Prostate gland (tissue), 2 donors: ENCODE results near the gene RSRC1. TPM values are rescaled to one million over a fixed set of nuclear protein-coding genes. Genes with fewer than 3 reads are reported as not detected.

Experiments used
- DNase-seq: peaks from one replicate; pipeline ENCODE4 v3.0.0-alpha.2; 2019; ENCODE audit warnings: low spot score
- H3K27ac ChIP-seq, 2 donors: fragments of 200-600 bp; sonication (generic); 2 replicates each; pipeline ENCODE4 v1.5.1; 2017 to 2019
- H3K27me3 ChIP-seq: fragments of 200-600 bp; sonication (generic); replicated peaks from 2 replicates; pipeline ENCODE4 v1.5.1; 2019; ENCODE audit not compliant: insufficient read depth
- H3K36me3 ChIP-seq, 2 donors: fragments of 200-600 bp; sonication (generic); 1 replicate in 1 of 2; 2 replicates in 1 of 2; pipeline versions ENCODE4 v1.5.1 to v1.8.1; 2017 to 2019
- H3K4me1 ChIP-seq: fragments of 200-600 bp; sonication (generic); replicated peaks from 2 replicates; pipeline ENCODE4 v1.5.1; 2019
- H3K4me3 ChIP-seq, 2 donors: fragments of 200-600 bp; sonication (generic); 2 replicates each; pipeline ENCODE4 v1.5.1; 2017 to 2019
- H3K9me3 ChIP-seq: fragments of 200-600 bp; sonication (generic); 2 replicates; pipeline ENCODE4 v1.5.1; 2017
- CTCF ChIP-seq, 4 experiments: fragments of 200-600 bp in 2 of 4; fragments of 450-650 bp in 2 of 4; sonication (generic) in 2 of 4; IDR thresholded peaks; 1 replicate in 3 of 4; 2 replicates in 1 of 4; pipeline ENCODE4 v1.5.1; 2016 to 2019; ENCODE audit warnings: antibody characterized with exemption in 4 of 4, mild to moderate bottlenecking in 2 of 4, moderate library complexity in 2 of 4
- POLR2A ChIP-seq: fragments of 450-650 bp; IDR thresholded peaks from one replicate; pipeline ENCODE4 v1.6.1; 2016; ENCODE audit warnings: antibody characterized with exemption, mild to moderate bottlenecking
- POLR2AphosphoS5 ChIP-seq: sonication (generic); formaldehyde crosslinking; IDR thresholded peaks from one replicate; pipeline ENCODE4 v1.6.1; 2017; ENCODE audit warnings: antibody characterized with exemption
- WGBS: methylation state at CpG from one replicate; pipeline ENCODE4 v1.1.5; 2018; 5-methylcytosine and 5-hydroxymethylcytosine counted together
- intact Hi-C: fragments of 100-400 bp; cut with DNase I; formaldehyde crosslinking; loops from one replicate; pipeline ENCODE4 v1.14.2; 2022
- total RNA-seq, 2 donors: library from RNA; depleted of rRNA; stranded (reverse); fragments of >200 nt; gene quantifications; one replicate each; pipeline ENCODE4 v1.1.0, GENCODE V29; 2016

The RSRC1 gene
- total RNA-seq, 2 donors from 2014 or later, result 36.5 to 50.7 TPM

DNA sequence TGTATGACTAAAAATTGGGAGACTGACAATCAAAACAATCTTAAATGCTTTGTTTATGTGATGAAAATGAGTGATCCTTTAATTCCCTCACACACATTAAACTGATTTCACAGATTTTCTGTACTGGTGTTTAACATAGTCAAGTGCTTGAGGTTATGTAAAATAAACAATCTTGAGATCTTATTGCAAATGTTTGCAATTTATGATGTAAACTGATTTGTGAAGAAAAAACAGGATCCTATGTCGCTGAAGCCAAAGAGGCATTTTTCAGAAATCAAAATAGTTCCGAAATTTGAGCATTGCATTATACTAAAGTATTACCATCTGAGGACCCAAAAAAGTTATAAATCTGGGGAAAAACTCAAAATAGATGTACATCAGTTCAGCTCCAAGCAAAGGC is 16.4 kb upstream of the RSRC1 start:
- 77% methylated on average over 2 of the region's 2 CpGs for WGBS
- TF ChIP-seq CTCF (IDR thresholded peaks at IDR 0.05), result no peak
- no peak for TF ChIP-seq POLR2AphosphoS5
- TF ChIP-seq POLR2A, result no peak
- no peaks in the 10 kb centered on the region for H3K9me3 ChIP-seq
- H3K36me3 ChIP-seq, result no peaks in the 10 kb centered on the region
- no peaks in the 10 kb centered on the region for H3K4me1 ChIP-seq
- intact Hi-C loops, result no loop called here
- no peak overlapping the region for H3K27ac ChIP-seq
- no peak for DNase-seq
- no peak overlapping the region for H3K4me3 ChIP-seq
- peaks cover 28% of the 10 kb centered on the region for H3K27me3 ChIP-seq

DNA sequence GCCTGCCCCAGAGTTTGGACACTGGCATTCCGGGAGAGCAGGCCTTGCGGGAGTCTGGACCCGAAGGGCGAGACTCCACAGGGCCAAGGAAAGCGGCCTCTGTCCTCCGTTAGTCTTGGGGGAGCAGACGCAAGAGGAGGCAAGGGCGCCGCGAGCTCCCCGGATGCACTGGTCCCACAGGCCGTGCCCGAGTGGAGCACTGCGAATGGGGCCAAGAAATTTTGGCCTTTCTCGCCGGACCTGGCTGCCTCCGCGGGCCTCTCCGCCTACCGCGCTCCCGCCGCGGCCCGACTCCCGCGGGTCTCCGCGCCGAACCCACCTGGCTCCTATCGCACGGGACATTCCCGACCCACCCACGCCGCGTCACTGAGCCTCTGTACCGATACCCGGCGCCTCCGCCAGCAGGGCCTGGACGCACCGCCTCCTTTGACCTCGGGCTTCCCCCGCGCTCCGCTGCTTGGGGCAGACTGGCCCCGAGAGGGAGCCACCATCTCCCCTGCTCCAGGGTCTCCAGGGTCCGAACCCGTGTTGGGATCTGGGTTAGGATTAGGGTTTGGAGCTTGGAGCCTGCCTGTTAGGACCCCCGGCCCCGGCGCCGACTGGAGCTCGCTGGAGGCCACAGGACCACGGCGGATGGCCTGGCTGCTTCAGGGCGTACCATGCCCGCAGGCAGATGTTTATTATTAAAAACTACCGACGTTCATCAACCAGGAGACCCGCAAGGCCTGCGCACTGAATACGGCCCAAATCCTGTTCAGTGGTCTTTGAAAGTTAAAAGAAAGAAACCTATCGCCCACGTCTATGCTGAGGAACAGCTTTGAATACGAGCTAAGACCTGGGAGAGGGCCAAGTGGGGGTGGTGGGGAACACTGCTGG is 15.4 kb upstream of the RSRC1 start:
- intact Hi-C loops, result no loop called here
- no peaks in the 10 kb centered on the region for H3K36me3 ChIP-seq
- H3K4me3 ChIP-seq, result no peak overlapping the region
- TF ChIP-seq POLR2A, result no peak
- TF ChIP-seq POLR2AphosphoS5, result no peak
- WGBS, result 12% methylated on average over 31 of the region's 66 CpGs
- H3K27me3 ChIP-seq, result peaks cover 28% of the 10 kb centered on the region
- no peaks in the 10 kb centered on the region for H3K4me1 ChIP-seq
- H3K9me3 ChIP-seq, result no peaks in the 10 kb centered on the region
- H3K27ac ChIP-seq, result no peak overlapping the region
- DNase-seq, result no peak

GRCh38 chr3:158095111-158095813 is 14.6 kb upstream of the RSRC1 start:
- intact Hi-C loops, result no loop called here
- no peak for TF ChIP-seq POLR2A
- TF ChIP-seq CTCF (IDR thresholded peaks at IDR 0.05), result no peak
- H3K27ac ChIP-seq, result no peak overlapping the region
- no peaks in the 10 kb centered on the region for H3K36me3 ChIP-seq
- H3K9me3 ChIP-seq, result no peaks in the 10 kb centered on the region
- 9% methylated on average over 16 of the region's 22 CpGs for WGBS
- peaks cover 30% of the 10 kb centered on the region for H3K27me3 ChIP-seq
- no peaks in the 10 kb centered on the region for H3K4me1 ChIP-seq
- no peak overlapping the region for H3K4me3 ChIP-seq
- DNase-seq, result no peak

DNA sequence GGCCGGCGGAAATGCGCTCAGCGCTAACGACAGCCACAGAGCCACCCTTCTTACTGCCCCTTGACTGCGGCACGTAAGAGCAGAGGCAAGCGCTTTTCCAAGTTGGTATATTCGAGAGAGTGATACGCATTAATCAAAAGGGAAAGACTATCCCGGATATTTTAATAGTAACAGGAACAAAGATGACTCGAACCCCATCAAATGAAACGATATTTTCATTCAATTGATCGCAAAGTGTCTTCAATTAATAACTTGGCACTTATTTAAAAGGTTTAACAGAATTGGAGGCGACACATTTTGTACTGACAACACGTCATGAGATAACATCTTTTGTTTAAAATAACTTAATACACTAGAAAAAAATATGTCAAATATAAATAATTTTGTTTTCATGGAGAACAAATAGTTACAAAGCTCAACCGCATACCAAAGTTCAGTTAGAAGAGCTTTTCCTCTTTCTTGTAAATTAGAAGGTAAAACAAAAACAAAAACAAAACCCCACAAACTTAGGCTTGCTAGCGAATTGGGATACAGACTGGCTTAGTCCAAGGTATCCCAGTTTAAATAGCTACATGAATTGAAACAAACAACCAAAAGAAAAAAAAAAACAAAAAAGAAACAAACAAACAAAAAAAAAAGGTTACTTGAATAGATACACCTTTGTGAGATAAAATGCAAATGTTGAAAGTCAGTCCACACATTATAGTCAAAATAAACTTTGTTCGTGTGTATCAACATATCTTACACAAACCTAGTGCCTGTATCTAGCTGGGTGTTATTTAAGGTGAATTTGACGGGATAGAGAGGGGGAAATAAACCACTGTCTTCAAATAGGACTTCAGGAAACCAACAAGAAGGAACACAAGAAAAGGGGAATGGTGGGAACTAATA is 13.8 kb upstream of the RSRC1 start:
- intact Hi-C loops, result no loop called here
- no peak for DNase-seq
- H3K4me3 ChIP-seq, result no peak overlapping the region
- no peak overlapping the region for H3K27ac ChIP-seq
- WGBS, result 9% methylated on average over 20 of the region's 20 CpGs
- TF ChIP-seq CTCF (IDR thresholded peaks at IDR 0.05) (no peak), POLR2AphosphoS5 (no peak), POLR2A (no peak)
- H3K4me1 ChIP-seq, result no peaks in the 10 kb centered on the region
- no peaks in the 10 kb centered on the region for H3K36me3 ChIP-seq
- peaks cover 38% of the 10 kb centered on the region for H3K27me3 ChIP-seq
- no peaks in the 10 kb centered on the region for H3K9me3 ChIP-seq

DNA sequence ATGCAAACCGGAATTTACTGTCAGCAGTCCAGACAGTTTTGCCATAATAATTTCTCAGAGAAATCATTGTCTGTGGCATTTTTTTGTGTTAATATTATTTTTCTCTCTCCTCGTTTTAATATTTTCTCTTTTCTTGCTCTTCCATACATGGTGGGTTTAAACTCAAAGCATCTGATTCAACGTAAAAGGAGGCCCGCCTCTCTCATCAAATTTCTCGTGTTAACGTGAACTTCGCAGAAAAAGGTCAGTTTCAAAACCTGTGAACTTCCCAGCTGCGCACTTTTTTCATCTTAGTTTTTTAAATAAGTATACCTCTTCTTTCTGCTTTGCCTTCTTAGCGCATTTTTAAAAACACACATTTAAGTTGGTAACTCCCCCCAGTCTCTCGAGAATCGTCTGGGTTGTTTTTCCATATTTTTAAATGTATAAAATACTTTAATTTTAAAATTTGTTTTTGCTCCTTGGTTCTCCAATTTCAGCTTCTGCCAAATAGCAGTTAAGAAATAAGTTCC is 12.8 kb upstream of the RSRC1 start:
- peaks cover 47% of the 10 kb centered on the region for H3K27me3 ChIP-seq
- intact Hi-C loops, result no loop called here
- no peak overlapping the region for H3K27ac ChIP-seq
- no peak overlapping the region for H3K4me3 ChIP-seq
- DNase-seq, result no peak
- 23% methylated on average over 11 of the region's 11 CpGs for WGBS
- no peaks in the 10 kb centered on the region for H3K9me3 ChIP-seq
- TF ChIP-seq CTCF (IDR thresholded peaks at IDR 0.05), result no peak
- no peak for TF ChIP-seq POLR2A
- TF ChIP-seq POLR2AphosphoS5, result no peak
- no peaks in the 10 kb centered on the region for H3K36me3 ChIP-seq
- no peaks in the 10 kb centered on the region for H3K4me1 ChIP-seq
